HCT116 (cell line): ENCODE data around the gene COPG1. TPM values are rescaled to one million over a fixed set of nuclear protein-coding genes. Genes with fewer than 3 reads are reported as not detected.

Experiments
- ATAC-seq: fragments of 200-7000 bp; cut with Tn5 transposase; 2 replicates; pipeline ENCODE4 v1.9.1; 2020; ENCODE audit warnings: mild to moderate bottlenecking, moderate library complexity
- BruUV-seq: library from RNA; stranded (reverse); fragments of 400-500 nt; replicated peaks from 2 replicates; lab custom pipeline; 2021; lab: Mats Ljungman, UMichigan
- CTCF ChIA-PET: fragments of 300-600 bp; sonication (Branson Sonifier 250); formaldehyde crosslinking; loops from one replicate; lab custom pipeline; 2021; ENCODE audit warnings: antibody characterized with exemption; lab: Charles Lee
- POLR2A ChIA-PET: fragments of 300-600, 350-600 bp; sonication (Branson Sonifier 250); formaldehyde crosslinking; loops from one replicate; lab custom pipeline; 2021; ENCODE audit warnings: antibody characterized with exemption; lab: Charles Lee
- RAD21 ChIA-PET, 2 experiments: fragments of 300-600 bp; sonication (Branson Sonifier 250); formaldehyde crosslinking; loops; one replicate each; lab custom pipeline; 2023; ENCODE audit warnings: low total read pairs in 2 of 2; ENCODE audit not compliant: uncharacterized antibody in 2 of 2, unreplicated experiment in 2 of 2, low non-redundant PET in 1 of 2; lab: Charles Lee
- DNase-seq: peaks from one replicate; pipeline ENCODE4 v3.0.0-alpha.2; 2010; ENCODE audit warnings: low read depth, low spot score
- H2AFZ ChIP-seq: fragments of 200-600 bp; shearing (Covaris generic), sonication (generic); 2 replicates; pipeline ENCODE4 v1.6.1; 2017; ENCODE audit warnings: low read depth, mixed run types, mixed read lengths, antibody characterized with exemption, low read length; ENCODE audit not compliant: poor library complexity, severe bottlenecking
- H3K27ac ChIP-seq: 2 replicates; pipeline ENCODE4 v1.5.1; 2012; ENCODE audit warnings: low read depth, low read length
- H3K27me3 ChIP-seq: fragments of 200-600 bp; sonication (generic); 2 replicates; pipeline ENCODE4 v1.6.1; 2016; ENCODE audit warnings: mixed run types, low read length, mixed read lengths; ENCODE audit not compliant: insufficient read depth
- H3K36me3 ChIP-seq, 2 experiments: fragments of 200-500 bp in 1 of 2; fragments of 200-600 bp in 1 of 2; sonication (Bioruptor generic) in 1 of 2; sonication (generic) in 1 of 2; 2 replicates each; pipeline versions ENCODE4 v1.5.1 to v1.6.1; 2014 to 2016; ENCODE audit warnings: low read length in 2 of 2, inconsistent platforms in 1 of 2, mixed read lengths in 1 of 2, mixed run types in 1 of 2; ENCODE audit not compliant: insufficient read depth in 2 of 2, control insufficient read depth in 1 of 2
- H3K4me1 ChIP-seq, 2 experiments: fragments of 200-600 bp in 1 of 2; sonication (generic) in 1 of 2; 2 replicates each; pipeline versions ENCODE4 v1.5.1 to v1.6.1; 2012 to 2017; ENCODE audit warnings: low read length in 2 of 2, inconsistent platforms in 1 of 2, mild to moderate bottlenecking in 1 of 2, mixed read lengths in 1 of 2, mixed run types in 1 of 2, moderate library complexity in 1 of 2; ENCODE audit not compliant: insufficient read depth in 2 of 2, control insufficient read depth in 1 of 2
- H3K4me2 ChIP-seq: fragments of 200-600 bp; sonication (generic); 2 replicates; pipeline ENCODE4 v1.6.1; 2017; ENCODE audit warnings: mixed run types, low read length, mixed read lengths
- H3K4me3 ChIP-seq, 2 experiments: fragments of 200-600 bp in 1 of 2; sonication (generic) in 1 of 2; replicated peaks in 1 of 2; 2 replicates each; pipeline ENCODE4 v1.5.1; 2011 to 2016; ENCODE audit warnings: low read length in 2 of 2, control low read depth in 1 of 2, low read depth in 1 of 2, mild to moderate bottlenecking in 1 of 2, mixed read lengths in 1 of 2, mixed run types in 1 of 2
- H3K79me2 ChIP-seq: fragments of 200-600 bp; sonication (generic); 2 replicates; pipeline ENCODE4 v1.6.1; 2017; ENCODE audit warnings: mild to moderate bottlenecking, mixed run types, low read length, moderate library complexity, mixed read lengths; ENCODE audit not compliant: insufficient read depth
- H3K9ac ChIP-seq: fragments of 200-600 bp; sonication (generic); 2 replicates; pipeline ENCODE4 v1.6.1; 2016; ENCODE audit warnings: low read length, mixed read lengths
- H3K9me2 ChIP-seq: fragments of 200-600 bp; sonication (generic), shearing (Covaris generic); 2 replicates; pipeline ENCODE4 v1.6.1; 2017; ENCODE audit warnings: mixed run types, mild to moderate bottlenecking, moderate library complexity; ENCODE audit not compliant: insufficient read depth
- H3K9me3 ChIP-seq, 2 experiments: fragments of 200-500 bp in 1 of 2; fragments of 200-600 bp in 1 of 2; sonication (Bioruptor generic) in 1 of 2; sonication (generic) in 1 of 2; 2 replicates each; pipeline ENCODE4 v1.6.1; 2014 to 2017; ENCODE audit warnings: low read length in 2 of 2, mixed read lengths in 2 of 2, inconsistent platforms in 1 of 2, low read depth in 1 of 2, mild to moderate bottlenecking in 1 of 2, mixed run types in 1 of 2, moderate library complexity in 1 of 2; ENCODE audit not compliant: control insufficient read depth in 1 of 2, insufficient read depth in 1 of 2
- H4K20me1 ChIP-seq: fragments of 200-600 bp; sonication (generic), shearing (Covaris generic); 2 replicates; pipeline ENCODE4 v1.6.1; 2017; ENCODE audit warnings: mixed run types, mild to moderate bottlenecking, moderate library complexity; ENCODE audit not compliant: insufficient read depth
- CBX3 ChIP-seq: IDR thresholded peaks from 2 replicates; pipeline ENCODE4 v1.6.1; 2012; ENCODE audit warnings: low read depth
- CEBPB ChIP-seq: IDR thresholded peaks from 2 replicates; pipeline ENCODE4 v1.6.1; 2012; ENCODE audit warnings: low read depth
- ELF1 ChIP-seq: IDR thresholded peaks from 2 replicates; pipeline ENCODE4 v1.6.1; 2012; ENCODE audit warnings: low read depth, borderline replicate concordance
- FOSL1 ChIP-seq: IDR thresholded peaks from 2 replicates; pipeline ENCODE4 v1.6.1; 2012; ENCODE audit warnings: low read depth
- JUND ChIP-seq: IDR thresholded peaks from 2 replicates; pipeline ENCODE4 v1.6.1; 2012
- POLR2AphosphoS5 ChIP-seq: IDR thresholded peaks from 2 replicates; pipeline ENCODE4 v1.6.1; 2011; ENCODE audit warnings: mild to moderate bottlenecking, low read depth, low read length, moderate library complexity
- RAD21 ChIP-seq: IDR thresholded peaks from 2 replicates; pipeline ENCODE4 v1.6.1; 2012; ENCODE audit warnings: low read depth, mild to moderate bottlenecking
- TCF7L2 ChIP-seq: IDR thresholded peaks from 2 replicates; pipeline ENCODE4 v1.7.0; 2011; ENCODE audit warnings: borderline replicate concordance, inconsistent platforms; ENCODE audit not compliant: insufficient read depth, insufficient read length; ENCODE audit errors: extremely low read depth
- YY1 ChIP-seq: IDR thresholded peaks from 2 replicates; pipeline ENCODE4 v1.6.1; 2011; ENCODE audit warnings: low read length, low read depth, moderate library complexity, mild to moderate bottlenecking; ENCODE audit not compliant: insufficient replicate concordance; ENCODE audit errors: extremely low read depth
- ZNF274 ChIP-seq: fragments of 200-500 bp; sonication (Bioruptor generic); IDR thresholded peaks from 2 replicates; pipeline ENCODE4 v1.6.1; 2014; ENCODE audit warnings: mild to moderate bottlenecking, low read depth, low read length, inconsistent platforms
- intact Hi-C: fragments of 100-400 bp; cut with micrococcal nuclease; formaldehyde crosslinking; loops from 2 replicates; pipeline ENCODE4 v1.10.0; 2022
- total RNA-seq: library from RNA; stranded (reverse); gene quantifications from one replicate; pipeline ENCODE4 v1.2.1, GENCODE V29; 2021; ENCODE audit not compliant: unreplicated experiment
- TF ChIP-seq, protein P1 (sequence below): IDR thresholded peaks from 2 replicates; pipeline ENCODE4 v1.6.1; 2012
- TF ChIP-seq, protein P2 (sequence below): IDR thresholded peaks from 2 replicates; pipeline ENCODE4 v1.6.1; 2012; ENCODE audit warnings: low read depth
- TF ChIP-seq, protein P3 (sequence below): IDR thresholded peaks from 2 replicates; pipeline ENCODE4 v1.6.1; 2011; ENCODE audit warnings: mild to moderate bottlenecking, low read length, moderate library complexity; ENCODE audit not compliant: insufficient replicate concordance; ENCODE audit errors: extremely low read depth

COPG1 gene
- total RNA-seq, 1 experiment from 2014 or later = 182 TPM

DNA sequence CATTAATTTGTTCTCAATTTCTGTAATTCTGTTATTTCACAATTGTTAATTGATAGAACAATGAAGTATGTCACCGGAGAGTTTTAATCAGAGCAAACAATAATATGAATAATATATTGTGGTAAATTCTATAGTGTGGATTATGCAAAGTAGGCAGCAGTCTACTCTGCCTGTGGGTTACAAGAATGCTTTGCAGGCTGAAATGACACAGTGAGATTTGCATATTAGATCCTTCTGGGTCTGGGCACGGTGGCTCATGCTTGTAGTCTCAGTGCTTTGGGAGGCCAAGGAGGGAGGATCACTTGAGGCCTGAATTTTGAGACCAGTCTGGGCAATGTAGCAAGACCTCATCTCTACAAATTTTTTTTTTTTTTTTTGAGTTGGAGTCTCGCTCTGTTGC lies 12.5 kb downstream of the COPG1 start:
- no peaks in the 10 kb centered on the region for H3K9me3 ChIP-seq
- H3K9ac ChIP-seq = no peak overlapping the region
- no peaks in the 10 kb centered on the region for H3K27me3 ChIP-seq
- ChIA-PET RAD21 (no interaction called here), POLR2A (interaction anchor here (1.7 kb wide), 1 partner anchor 13 kb away, joined by 6 read pairs; the partner anchor contains the start of gene COPG1), CTCF (no interaction called here)
- peaks cover 38 to 59% of the 10 kb centered on the region in 2 experiments for H3K36me3 ChIP-seq
- no peaks in the 10 kb centered on the region for H3K9me2 ChIP-seq
- no peaks in the 10 kb centered on the region for H3K79me2 ChIP-seq
- BruUV-seq = no TSS peak
- ATAC-seq = no peak
- H2AFZ ChIP-seq = no peak overlapping the region
- H4K20me1 ChIP-seq = no peaks in the 10 kb centered on the region
- H3K4me3 ChIP-seq = no peak overlapping the region
- TF ChIP-seq ELF1 (no peak), CEBPB (no peak), CBX3 (no peak), JUND (no peak), YY1 (no peak), TCF7L2 (no peak)
- TF ChIP-seq, protein P1, sequence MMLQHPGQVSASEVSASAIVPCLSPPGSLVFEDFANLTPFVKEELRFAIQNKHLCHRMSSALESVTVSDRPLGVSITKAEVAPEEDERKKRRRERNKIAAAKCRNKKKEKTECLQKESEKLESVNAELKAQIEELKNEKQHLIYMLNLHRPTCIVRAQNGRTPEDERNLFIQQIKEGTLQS = no peak
- intact Hi-C loops = no loop called here
- no peak overlapping the region for H3K27ac ChIP-seq
- no peak for DNase-seq
- no peaks in the 10 kb centered on the region for H3K4me1 ChIP-seq
- H3K4me2 ChIP-seq = no peak overlapping the region

DNA sequence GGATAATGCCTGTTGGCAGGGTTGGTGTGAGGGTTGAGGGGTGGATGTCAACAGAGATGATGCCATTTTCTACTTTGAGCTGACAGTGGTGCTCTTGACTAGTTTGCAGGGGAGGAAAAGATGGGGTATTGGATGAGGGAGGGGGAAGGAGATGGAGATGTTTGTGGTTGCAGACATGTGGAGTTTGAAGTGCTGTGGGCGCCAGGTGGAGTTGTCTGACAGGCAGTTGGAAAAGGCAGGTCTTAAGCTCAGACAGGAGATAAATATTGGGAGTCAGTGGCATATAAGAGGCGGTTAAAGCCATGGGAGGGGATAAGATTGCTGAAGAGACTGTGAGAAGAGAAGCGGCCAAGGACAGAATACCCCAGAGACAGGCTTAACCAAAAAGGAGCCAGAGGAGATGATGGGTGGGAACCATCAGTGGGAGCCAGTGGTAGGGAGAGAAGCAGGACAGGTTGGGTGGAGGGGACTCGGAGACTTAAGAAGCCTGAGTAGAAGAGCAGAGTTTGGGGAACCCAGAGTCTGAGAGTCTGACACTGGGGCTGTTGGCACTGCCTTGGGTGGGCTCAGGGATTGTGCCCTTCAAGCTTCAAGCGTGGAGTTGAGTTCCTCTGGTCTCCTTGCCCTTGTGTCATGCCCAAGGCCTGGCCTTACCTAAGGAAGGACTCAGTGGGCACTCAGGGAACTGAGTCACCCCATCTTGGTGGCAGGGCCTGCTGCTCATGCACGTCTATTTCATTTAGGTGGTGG lies 13.9 kb downstream of the COPG1 start:
- H3K79me2 ChIP-seq = no peaks in the 10 kb centered on the region
- H3K4me2 ChIP-seq = no peak overlapping the region
- ChIA-PET POLR2A (no interaction called here), CTCF (no interaction called here), RAD21 (no interaction called here)
- no peaks in the 10 kb centered on the region for H3K27me3 ChIP-seq
- H2AFZ ChIP-seq = no peak overlapping the region
- no peaks in the 10 kb centered on the region for H3K9me3 ChIP-seq
- intact Hi-C loops = no loop called here
- DNase-seq (no peak), ATAC-seq (no peak)
- no peaks in the 10 kb centered on the region for H3K4me1 ChIP-seq
- H3K27ac ChIP-seq = no peak overlapping the region
- no peaks in the 10 kb centered on the region for H3K9me2 ChIP-seq
- H3K9ac ChIP-seq = no peak overlapping the region
- no peaks in the 10 kb centered on the region for H4K20me1 ChIP-seq
- H3K4me3 ChIP-seq = no peak overlapping the region
- BruUV-seq = no TSS peak
- peaks cover 41 to 67% of the 10 kb centered on the region in 2 experiments for H3K36me3 ChIP-seq
- TF ChIP-seq CBX3 (no peak), POLR2AphosphoS5 (no peak), FOSL1 (no peak), ZNF274 (no peak), ELF1 (no peak), RAD21 (no peak)
- TF ChIP-seq, protein P2, sequence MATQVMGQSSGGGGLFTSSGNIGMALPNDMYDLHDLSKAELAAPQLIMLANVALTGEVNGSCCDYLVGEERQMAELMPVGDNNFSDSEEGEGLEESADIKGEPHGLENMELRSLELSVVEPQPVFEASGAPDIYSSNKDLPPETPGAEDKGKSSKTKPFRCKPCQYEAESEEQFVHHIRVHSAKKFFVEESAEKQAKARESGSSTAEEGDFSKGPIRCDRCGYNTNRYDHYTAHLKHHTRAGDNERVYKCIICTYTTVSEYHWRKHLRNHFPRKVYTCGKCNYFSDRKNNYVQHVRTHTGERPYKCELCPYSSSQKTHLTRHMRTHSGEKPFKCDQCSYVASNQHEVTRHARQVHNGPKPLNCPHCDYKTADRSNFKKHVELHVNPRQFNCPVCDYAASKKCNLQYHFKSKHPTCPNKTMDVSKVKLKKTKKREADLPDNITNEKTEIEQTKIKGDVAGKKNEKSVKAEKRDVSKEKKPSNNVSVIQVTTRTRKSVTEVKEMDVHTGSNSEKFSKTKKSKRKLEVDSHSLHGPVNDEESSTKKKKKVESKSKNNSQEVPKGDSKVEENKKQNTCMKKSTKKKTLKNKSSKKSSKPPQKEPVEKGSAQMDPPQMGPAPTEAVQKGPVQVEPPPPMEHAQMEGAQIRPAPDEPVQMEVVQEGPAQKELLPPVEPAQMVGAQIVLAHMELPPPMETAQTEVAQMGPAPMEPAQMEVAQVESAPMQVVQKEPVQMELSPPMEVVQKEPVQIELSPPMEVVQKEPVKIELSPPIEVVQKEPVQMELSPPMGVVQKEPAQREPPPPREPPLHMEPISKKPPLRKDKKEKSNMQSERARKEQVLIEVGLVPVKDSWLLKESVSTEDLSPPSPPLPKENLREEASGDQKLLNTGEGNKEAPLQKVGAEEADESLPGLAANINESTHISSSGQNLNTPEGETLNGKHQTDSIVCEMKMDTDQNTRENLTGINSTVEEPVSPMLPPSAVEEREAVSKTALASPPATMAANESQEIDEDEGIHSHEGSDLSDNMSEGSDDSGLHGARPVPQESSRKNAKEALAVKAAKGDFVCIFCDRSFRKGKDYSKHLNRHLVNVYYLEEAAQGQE = no peak
- TF ChIP-seq, protein P3, sequence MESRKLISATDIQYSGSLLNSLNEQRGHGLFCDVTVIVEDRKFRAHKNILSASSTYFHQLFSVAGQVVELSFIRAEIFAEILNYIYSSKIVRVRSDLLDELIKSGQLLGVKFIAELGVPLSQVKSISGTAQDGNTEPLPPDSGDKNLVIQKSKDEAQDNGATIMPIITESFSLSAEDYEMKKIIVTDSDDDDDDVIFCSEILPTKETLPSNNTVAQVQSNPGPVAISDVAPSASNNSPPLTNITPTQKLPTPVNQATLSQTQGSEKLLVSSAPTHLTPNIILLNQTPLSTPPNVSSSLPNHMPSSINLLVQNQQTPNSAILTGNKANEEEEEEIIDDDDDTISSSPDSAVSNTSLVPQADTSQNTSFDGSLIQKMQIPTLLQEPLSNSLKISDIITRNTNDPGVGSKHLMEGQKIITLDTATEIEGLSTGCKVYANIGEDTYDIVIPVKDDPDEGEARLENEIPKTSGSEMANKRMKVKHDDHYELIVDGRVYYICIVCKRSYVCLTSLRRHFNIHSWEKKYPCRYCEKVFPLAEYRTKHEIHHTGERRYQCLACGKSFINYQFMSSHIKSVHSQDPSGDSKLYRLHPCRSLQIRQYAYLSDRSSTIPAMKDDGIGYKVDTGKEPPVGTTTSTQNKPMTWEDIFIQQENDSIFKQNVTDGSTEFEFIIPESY = no peak
